Fibroblast of skin of left biceps (primary cell): Measurements from ENCODE around the gene LGALS9.
"Not testable (repeated sequence)": the region's sequence is repeated elsewhere in the genome, so short reads cannot be mapped to it uniquely, and the experiment has no call there.

Experiments used
- DNase-seq, 2 experiments: peaks; one replicate each; pipeline ENCODE4 v3.0.0-alpha.2; 2013; ENCODE audit warnings: low read depth in 2 of 2

LGALS9 gene

GRCh38 chr17:27654136-27654535, 23.1 kb downstream of the LGALS9 start:
- DNase-seq = no peak

DNA sequence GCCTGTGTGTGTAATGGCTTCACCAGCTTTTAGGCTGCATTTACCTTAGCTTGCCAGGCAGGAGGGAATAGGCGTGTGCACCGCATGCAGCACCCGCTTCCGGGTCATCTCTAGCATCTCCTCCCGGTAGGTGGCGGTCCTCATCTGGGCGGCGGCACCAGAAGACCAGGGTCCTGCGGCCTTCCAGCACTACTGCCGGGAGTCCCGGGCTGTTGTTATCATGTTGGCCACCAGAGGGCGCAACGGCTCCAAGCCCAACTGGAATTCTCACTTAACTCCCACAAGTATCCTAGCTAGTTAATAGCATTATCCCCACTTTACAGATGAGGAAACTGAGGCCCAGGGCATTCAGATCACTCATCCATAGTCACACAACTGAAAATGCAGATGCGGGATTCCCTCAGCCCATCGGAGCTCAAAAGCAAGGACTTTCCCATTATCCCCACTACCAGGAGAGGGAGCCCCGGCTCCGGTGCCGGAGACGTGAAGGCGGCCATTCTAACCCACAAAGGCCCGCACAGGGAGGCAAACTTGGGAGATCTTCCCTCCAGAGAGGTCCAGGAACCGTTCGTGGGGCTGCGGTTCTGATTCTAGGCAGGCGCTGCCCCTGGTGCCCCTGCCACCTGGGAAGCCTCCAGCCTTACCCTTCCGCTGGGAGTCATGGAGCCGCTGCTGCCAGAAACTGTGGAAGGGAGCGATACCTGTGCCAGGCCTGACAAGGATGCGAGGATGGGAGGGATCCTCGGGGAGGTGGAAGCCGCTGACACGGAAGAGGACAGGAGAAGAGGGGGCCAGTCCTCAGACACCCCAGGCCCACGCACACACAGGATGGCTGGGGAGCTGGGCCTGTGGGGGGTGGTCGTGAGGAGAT, 23.9 kb downstream of the LGALS9 start:
- DNase-seq = peak in 1 of 2 experiments; percentile 3

GRCh38 chr17:27655525-27656111, 24.6 kb downstream of the LGALS9 start:
- not testable (repeated sequence) for DNase-seq

- not testable (repeated sequence) for DNase-seq
Measured at GRCh38 chr17:27656620-27657019, 25.6 kb downstream of the LGALS9 start.

- DNase-seq = no peak
Measured at GRCh38 chr17:27657620-27658019, 26.6 kb downstream of the LGALS9 start.

GRCh38 chr17:27659683-27660082, 28.7 kb downstream of the LGALS9 start:
- no peak for DNase-seq

DNA sequence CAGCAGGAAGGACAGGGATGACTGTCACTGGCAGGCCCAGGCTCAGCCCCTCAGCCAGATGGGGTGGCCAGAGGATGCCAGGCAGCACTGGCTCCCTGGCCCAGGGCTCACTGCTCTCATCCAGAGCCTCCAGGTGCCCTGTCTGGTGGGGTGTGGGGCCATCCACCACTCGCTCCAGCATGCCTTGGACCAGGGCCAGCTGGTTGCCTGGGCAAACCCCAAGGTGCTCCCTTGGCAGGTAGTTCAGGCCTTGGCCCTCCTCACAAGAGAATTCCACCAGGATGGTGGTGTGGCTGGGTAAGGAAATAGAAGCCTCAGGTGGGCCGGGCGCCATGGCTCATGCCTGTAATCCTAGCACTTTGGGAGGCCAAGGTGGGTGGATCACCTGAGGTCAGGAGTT, 29.4 kb downstream of the LGALS9 start:
- DNase-seq = no peak

DNA sequence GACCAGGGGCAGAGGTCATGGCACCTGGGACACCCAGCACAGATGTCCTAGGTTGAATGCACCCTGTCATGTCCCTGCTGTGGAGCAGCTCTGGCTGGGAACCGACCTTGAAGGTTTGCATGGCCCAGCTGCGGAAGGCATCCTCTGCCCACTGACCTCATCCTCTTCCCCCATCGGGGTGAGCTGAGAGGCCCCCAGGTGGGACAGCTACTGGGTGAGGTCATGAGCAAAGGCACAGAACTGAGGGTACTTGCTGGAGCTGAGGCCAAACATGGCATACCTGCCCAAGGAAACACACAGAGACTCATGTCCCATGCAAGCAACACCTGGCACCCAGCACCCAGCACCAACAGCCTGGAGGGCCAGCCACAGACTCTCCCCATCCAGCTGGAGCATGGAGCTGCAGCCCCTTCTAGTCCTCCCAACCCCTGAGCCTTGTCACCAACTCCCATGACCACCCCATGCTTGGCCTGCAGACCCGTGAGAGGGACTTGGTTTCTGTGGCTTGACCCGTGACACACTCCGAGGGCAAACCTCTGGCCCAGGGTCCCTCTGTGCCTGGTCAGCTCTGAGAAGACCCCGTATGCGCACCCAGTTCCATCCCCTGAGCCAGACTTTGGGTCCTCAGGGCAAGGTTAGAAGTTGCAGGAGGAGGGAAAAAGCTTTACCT, 33.1 kb downstream of the LGALS9 start:
- no peak for DNase-seq

DNA sequence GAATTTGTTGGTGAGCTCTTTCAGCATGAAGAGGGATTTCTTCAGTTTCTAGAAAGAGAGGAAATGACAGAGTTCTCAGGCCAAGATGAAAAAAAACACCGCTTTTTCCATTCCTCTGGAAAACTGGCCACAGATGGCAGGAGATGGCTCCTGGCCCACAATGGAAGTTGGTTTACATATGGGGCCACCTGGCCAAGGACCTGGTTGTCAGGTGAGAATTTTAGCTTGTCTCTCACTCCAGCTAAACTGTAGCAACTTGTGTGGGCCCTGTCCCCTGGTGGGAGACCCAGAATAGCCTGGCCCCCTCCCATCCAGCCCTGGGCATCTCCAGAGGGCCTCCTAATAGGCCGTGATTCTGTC, 33.6 kb downstream of the LGALS9 start:
- no peak for DNase-seq

DNA sequence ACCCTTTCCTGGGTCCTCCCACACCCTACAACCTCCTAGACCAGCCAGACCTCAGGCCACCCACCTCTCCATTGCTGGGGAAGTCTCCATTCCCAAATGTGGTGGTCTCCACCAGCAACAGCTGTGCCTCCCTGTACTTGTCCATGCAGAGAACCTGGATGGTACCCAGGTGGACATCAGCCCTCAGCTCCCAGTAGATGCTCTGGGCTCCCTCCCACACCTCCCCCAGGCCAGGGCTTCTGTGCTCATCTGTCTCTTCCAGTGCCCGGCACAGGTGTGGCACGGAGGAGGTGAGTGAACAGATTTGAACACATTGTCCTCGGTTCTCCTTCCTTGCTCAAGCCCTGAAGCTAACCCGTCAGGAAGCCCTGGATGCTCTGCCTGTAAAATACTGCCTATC, 34.6 kb downstream of the LGALS9 start:
- no peak for DNase-seq

GRCh38 chr17:27666270-27666669, 35.3 kb downstream of the LGALS9 start:
- DNase-seq = not testable (repeated sequence)

GRCh38 chr17:27666831-27667560, 36.0 kb downstream of the LGALS9 start:
- DNase-seq = no peak

GRCh38 chr17:27667656-27668487, 36.9 kb downstream of the LGALS9 start:
- DNase-seq = no peak

DNA sequence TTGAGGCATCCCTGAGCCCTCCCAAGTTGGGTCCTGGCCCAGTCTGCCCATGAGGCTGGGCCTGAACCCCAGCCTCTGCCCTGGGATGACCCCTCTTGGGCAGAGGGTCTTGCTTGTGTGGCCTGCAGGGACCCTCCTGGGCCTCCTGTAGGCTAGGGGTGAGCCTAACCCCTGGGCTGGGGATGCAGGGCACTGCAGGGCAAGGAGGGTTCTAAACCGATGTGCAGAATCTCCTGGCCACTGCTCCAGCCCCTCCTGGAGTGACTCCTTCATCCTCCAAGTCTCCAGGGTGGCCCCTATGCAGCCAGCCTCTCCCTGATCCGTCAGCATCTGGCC, 37.5 kb downstream of the LGALS9 start:
- DNase-seq = no peak

DNA sequence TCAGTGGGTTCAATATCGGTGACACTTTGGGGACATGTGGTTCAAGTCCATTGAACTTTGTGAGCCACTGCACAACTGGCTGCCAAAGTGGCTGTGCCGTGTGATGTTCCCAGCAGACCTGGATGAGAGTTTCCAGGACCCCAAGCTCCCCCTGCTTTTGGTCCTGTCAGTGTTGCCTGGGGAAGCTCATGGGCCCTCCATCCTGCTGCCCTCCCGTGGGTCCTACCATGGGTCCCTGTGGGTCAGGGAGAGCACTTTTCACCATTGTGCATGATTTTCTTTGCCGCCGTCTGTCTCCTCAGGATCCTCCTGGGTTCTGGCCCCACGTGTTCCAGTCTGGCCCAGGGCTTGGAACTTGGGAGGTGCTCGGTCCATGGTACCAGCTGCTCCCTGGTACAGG, 38.1 kb downstream of the LGALS9 start:
- no peak for DNase-seq

DNA sequence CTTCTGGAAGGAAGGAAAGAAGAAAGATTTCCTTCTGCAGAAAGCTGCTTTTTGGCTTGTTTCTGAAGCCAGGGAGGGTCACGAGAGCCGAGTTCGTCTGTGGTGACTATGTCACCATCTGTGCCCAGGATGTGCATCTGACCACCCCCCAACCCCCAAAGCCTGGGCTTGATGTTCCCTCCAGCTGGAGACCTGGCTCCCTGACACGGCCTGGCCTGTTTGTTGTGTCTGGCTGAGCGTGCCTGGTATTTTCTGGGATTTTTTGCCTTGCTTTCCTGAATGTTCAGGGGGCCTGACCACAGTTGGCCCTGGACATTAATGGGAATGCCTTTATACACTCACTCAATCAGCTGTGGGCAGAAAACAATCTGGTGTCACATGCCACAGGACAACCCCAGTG, 38.9 kb downstream of the LGALS9 start:
- DNase-seq = no peak

DNA sequence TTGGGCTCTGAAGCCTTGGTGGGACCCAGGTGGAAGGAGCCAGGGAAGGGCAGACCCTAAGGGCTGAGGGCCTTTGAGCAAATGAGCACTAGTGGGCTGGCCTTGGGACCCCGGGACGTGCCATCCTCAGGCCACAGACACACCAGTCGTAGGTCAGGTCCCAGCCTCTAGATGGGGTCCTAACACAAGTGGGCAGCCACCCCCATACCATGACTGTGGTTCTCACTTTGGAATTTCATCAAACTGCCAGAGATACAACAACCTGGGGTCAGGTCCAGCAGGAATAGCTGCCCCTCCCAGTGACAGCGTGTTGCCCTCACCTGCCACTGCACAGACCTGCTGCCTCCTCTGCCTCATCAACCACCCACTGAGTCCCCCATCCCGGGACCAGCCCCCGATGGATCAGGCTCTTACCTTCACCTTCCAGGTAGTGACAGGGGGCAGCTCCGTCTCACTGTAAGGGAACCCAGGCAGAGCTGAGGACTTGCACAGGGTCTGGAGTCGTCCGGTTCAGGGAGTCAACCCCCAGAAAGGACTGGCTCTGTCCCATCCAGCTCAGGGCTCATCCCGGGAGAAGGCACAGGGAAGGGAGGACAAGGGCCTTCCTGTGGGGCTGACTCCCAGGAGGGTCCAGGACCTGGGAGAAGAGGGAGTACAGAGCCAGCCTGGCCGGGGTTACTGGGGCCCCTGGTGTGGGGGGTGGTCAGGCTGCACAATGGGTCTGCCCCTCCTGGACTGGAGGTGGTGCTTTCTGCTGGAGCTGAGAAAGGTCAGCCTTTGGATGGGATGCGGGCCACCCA, 40.0 kb downstream of the LGALS9 start:
- DNase-seq = no peak

DNA sequence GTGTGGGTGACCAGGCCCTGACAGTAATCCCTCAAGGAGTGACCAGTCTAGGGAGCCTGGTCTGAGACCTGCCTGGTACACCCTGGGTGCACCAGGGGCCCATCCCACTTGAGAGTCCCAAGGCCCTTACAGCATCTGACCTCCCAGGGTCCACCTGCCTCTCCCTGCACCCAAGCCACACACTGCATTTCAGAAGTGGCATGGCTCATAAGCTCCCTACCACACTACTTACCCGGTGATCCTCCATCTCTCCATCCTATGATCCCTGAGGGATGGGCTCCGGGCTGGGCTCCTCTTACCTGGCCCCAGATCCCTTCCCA, 40.6 kb downstream of the LGALS9 start:
- no peak for DNase-seq

- DNase-seq = not testable (repeated sequence)
Measured at GRCh38 chr17:27671977-27672480, 41.0 kb downstream of the LGALS9 start.

DNA sequence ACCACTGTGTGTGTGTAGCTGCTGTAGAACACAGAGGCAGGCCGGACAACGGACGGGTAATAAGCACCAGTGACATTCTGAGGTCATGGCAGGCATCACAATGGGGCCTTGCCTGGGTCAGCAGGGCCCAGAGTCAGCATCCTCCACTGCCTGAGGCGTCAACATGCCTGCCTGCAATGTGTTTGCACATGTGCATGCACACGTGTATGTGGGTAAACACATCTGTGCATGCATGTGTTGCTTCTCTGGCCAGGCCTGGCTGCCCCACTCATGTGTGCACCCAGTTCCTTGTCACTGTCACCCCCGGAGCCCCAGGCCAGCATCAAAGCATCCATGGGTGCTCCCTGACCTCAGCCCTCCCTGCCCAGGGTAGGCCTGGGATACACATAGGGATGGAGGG, 43.3 kb downstream of the LGALS9 start:
- DNase-seq = no peak

- DNase-seq = no peak
Measured at GRCh38 chr17:27677191-27677590, 46.2 kb downstream of the LGALS9 start.
